ENCODE measurements around the gene SLC6A9. TPM values are rescaled to one million over a fixed set of nuclear protein-coding genes. Genes with fewer than 3 reads are reported as not detected.

The SLC6A9 gene
- total and polyA plus RNA-seq, 8 donors: 1.1 to 40.8 (median 2.3) TPM; not detected in 1

GRCh38 chr1:43991476-43992231, 39.6 kb downstream of the SLC6A9 start, which contains the start of gene CCDC24:
TSS of gene CCDC24 (plus strand) at chr1:43991599. CDS start at chr1:43991879, 280 bp downstream.
- peak within 1 kb of the TSS; percentile 80 to 90 (median 84) for H3K27ac ChIP-seq
- H3K9me3 ChIP-seq: no peaks in the 10 kb centered on the region
- H3K4me1 ChIP-seq: peaks cover 15 to 47% (median 25%) of the 10 kb centered on the region in 4 donors
- no peaks in the 10 kb centered on the region for H3K27me3 ChIP-seq
- H3K36me3 ChIP-seq: no peaks in the 10 kb centered on the region
- intact Hi-C loops (cut with DNase I; ENCODE audit: low total_unique reads): no loop called here
- TF ChIP-seq POLR2AphosphoS5 (IDR thresholded peaks at IDR 0.05) (peak in 2 of 3 donors; percentile 17 to 59), EP300 (IDR thresholded peaks at IDR 0.05) (no peak), POLR2A (IDR thresholded peaks at IDR 0.05) (no peak)
- peak; percentile 91 to 93 for DNase-seq
- H3K4me3 ChIP-seq: peak within 1 kb of the TSS; percentile 62 to 78 (median 72)
- WGBS, 5 donors: 0 to 2% (median 1%) methylated on average over 15 to 66 of the region's 66 CpGs

GRCh38 chr1:43991200-43991475, 40.1 kb downstream of the SLC6A9 start:
- no peak for TF ChIP-seq CTCF (IDR thresholded peaks at IDR 0.05)
- no peak for TF ChIP-seq POLR2AphosphoS5 (IDR thresholded peaks at IDR 0.05)
- TF ChIP-seq POLR2A (IDR thresholded peaks at IDR 0.05): no peak
- no peak for TF ChIP-seq EP300 (IDR thresholded peaks at IDR 0.05)
- no peaks in the 10 kb centered on the region for H3K27me3 ChIP-seq
- DNase-seq: no peak
- intact Hi-C loops (cut with DNase I; ENCODE audit: low total_unique reads): no loop called here
- peak overlapping the region; percentile 80 to 90 (median 84) for H3K27ac ChIP-seq
- no peaks in the 10 kb centered on the region for H3K9me3 ChIP-seq
- 0 to 2% (median 1%) methylated on average over 7 to 10 of the region's 10 CpGs for WGBS, 5 donors
- peaks cover 0 to 1% (median 0%) of the 10 kb centered on the region in 4 donors for H3K36me3 ChIP-seq
- peak overlapping the region; percentile 62 to 78 (median 72) for H3K4me3 ChIP-seq
- H3K4me1 ChIP-seq: peaks cover 15 to 50% (median 26%) of the 10 kb centered on the region in 4 donors

- Histone ChIP-seq H3K9me3 (no peaks in the 10 kb centered on the region), H3K36me3 (peaks cover 0 to 7% (median 5%) of the 10 kb centered on the region in 4 donors), H3K4me1 (peaks cover 15 to 54% (median 26%) of the 10 kb centered on the region in 4 donors), H3K27ac (peak overlapping the region; percentile 80 to 90 (median 84)), H3K4me3 (peak overlapping the region; percentile 62 to 78 (median 72)), H3K27me3 (no peaks in the 10 kb centered on the region)
- TF ChIP-seq POLR2AphosphoS5 (IDR thresholded peaks at IDR 0.05) (no peak), CTCF (IDR thresholded peaks at IDR 0.05) (no peak), EP300 (IDR thresholded peaks at IDR 0.05) (no peak), POLR2A (IDR thresholded peaks at IDR 0.05) (no peak)
- DNase-seq: no peak
- WGBS, 5 donors: 68 to 78% (median 71%) methylated on average over 16 to 19 of the region's 19 CpGs
- intact Hi-C loops (cut with DNase I; ENCODE audit: low total_unique reads): no loop called here
These were observed 40.7 kb downstream of the SLC6A9 start for GRCh38 chr1:43990271-43991199.

- no peaks in the 10 kb centered on the region for H3K27me3 ChIP-seq
- no peak for TF ChIP-seq EP300 (IDR thresholded peaks at IDR 0.05)
- TF ChIP-seq CTCF (IDR thresholded peaks at IDR 0.05): no peak
- TF ChIP-seq POLR2A (IDR thresholded peaks at IDR 0.05): no peak
- TF ChIP-seq POLR2AphosphoS5 (IDR thresholded peaks at IDR 0.05): no peak
- H3K9me3 ChIP-seq: no peaks in the 10 kb centered on the region
- H3K4me3 ChIP-seq: no peak overlapping the region
- peaks cover 0 to 35% (median 24%) of the 10 kb centered on the region in 4 donors for H3K36me3 ChIP-seq
- intact Hi-C loops (cut with DNase I; ENCODE audit: low total_unique reads): no loop called here
- peaks cover 13 to 37% (median 21%) of the 10 kb centered on the region in 4 donors for H3K4me1 ChIP-seq
- DNase-seq: no peak
- 57 to 71% (median 57%) methylated on average over 6 of the region's 6 CpGs for WGBS, 5 donors
- peak overlapping the region in 3 of 5 donors; percentile 6 to 65 (median 10) for H3K27ac ChIP-seq
These were observed 43.9 kb downstream of the SLC6A9 start for GRCh38 chr1:43987159-43987902.
